Omental fat pad (tissue), 4 donors: ENCODE results near the gene GMDS. TPM values are rescaled to one million over a fixed set of nuclear protein-coding genes. Genes with fewer than 3 reads are reported as not detected.

Experiments
- ATAC-seq: fragments of 150-250 bp; one replicate; pipeline ENCODE4 v1.9.1; 2016; ENCODE audit warnings: mild to moderate bottlenecking, moderate library complexity; ENCODE audit not compliant: low FRiP score
- DNase-seq: peaks from one replicate; pipeline ENCODE4 v3.0.0-alpha.2; 2019; ENCODE audit warnings: low spot score
- total RNA-seq, 4 donors: library from RNA; depleted of rRNA; stranded (reverse); fragments of >200 nt; gene quantifications; one replicate each; pipeline ENCODE4 v1.1.0, GENCODE V29; 2016
- TF ChIP-seq, protein P1 (sequence below), 3 donors: fragments of 450-650 bp; IDR thresholded peaks; one replicate each; pipeline ENCODE4 v1.5.1; 2016 to 2017; ENCODE audit warnings: antibody characterized with exemption in 3 of 3, mild to moderate bottlenecking in 3 of 3, moderate library complexity in 2 of 3

Gene GMDS
- total RNA-seq, 4 donors from 2014 or later: 5.6 to 20.6 (median 10.7) TPM

- DNase-seq: no peak
- ATAC-seq: no peak
- TF ChIP-seq, protein P1, sequence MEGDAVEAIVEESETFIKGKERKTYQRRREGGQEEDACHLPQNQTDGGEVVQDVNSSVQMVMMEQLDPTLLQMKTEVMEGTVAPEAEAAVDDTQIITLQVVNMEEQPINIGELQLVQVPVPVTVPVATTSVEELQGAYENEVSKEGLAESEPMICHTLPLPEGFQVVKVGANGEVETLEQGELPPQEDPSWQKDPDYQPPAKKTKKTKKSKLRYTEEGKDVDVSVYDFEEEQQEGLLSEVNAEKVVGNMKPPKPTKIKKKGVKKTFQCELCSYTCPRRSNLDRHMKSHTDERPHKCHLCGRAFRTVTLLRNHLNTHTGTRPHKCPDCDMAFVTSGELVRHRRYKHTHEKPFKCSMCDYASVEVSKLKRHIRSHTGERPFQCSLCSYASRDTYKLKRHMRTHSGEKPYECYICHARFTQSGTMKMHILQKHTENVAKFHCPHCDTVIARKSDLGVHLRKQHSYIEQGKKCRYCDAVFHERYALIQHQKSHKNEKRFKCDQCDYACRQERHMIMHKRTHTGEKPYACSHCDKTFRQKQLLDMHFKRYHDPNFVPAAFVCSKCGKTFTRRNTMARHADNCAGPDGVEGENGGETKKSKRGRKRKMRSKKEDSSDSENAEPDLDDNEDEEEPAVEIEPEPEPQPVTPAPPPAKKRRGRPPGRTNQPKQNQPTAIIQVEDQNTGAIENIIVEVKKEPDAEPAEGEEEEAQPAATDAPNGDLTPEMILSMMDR (IDR thresholded peaks at IDR 0.05): no peak
These were observed 403.1 kb downstream of the GMDS start for GRCh38 chr6:1842334-1842733.

DNA sequence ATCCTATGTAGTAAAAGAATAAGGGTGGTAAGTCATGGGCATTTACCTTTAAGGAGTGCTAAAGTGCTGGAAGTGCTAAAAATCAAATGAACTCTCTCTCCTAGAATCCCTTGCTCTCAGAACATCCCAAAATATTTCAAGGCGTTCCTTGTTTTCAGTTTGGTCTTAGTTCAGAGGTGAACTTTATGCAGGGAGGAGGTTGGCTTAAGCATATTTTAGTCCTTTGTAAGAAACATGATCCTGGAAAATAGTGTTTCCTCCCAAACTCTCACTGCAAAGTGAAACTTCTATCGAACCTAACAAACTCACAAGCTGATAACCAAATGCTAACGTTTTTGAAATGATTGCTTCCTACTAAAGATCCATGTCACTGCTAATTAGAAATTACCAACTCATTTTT, 404.3 kb downstream of the GMDS start:
- DNase-seq (no peak), ATAC-seq (peak; percentile 45)
- TF ChIP-seq, protein P1 (IDR thresholded peaks at IDR 0.05): no peak

GRCh38 chr6:1840491-1841121, 404.8 kb downstream of the GMDS start:
- ATAC-seq: peak; percentile 58
- DNase-seq: no peak
- TF ChIP-seq, protein P1 (IDR thresholded peaks at IDR 0.05): no peak

DNA sequence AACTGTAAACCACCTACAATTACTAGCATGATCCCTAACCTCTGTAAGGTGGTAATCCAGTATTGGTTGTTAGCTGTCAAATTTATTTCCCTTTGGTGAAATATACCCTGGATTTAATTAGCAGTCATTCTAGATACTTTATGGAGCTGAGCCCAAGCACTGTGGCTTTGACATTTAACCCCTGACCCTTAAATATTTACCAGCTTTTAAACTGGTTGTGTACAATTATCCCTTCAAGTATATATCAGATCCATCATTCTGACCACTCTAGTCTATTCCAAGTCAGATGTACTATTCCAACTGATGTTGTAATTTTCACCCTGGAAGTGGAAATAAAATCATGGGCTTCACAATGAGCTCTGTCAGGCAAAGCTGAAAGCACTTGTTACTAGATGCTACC, 406.0 kb downstream of the GMDS start:
- ATAC-seq (no peak), DNase-seq (no peak)
- TF ChIP-seq, protein P1 (IDR thresholded peaks at IDR 0.05): no peak

GRCh38 chr6:1838604-1839213, 406.7 kb downstream of the GMDS start:
- DNase-seq (no peak), ATAC-seq (peak; percentile 42)
- TF ChIP-seq, protein P1 (IDR thresholded peaks at IDR 0.05): no peak

DNA sequence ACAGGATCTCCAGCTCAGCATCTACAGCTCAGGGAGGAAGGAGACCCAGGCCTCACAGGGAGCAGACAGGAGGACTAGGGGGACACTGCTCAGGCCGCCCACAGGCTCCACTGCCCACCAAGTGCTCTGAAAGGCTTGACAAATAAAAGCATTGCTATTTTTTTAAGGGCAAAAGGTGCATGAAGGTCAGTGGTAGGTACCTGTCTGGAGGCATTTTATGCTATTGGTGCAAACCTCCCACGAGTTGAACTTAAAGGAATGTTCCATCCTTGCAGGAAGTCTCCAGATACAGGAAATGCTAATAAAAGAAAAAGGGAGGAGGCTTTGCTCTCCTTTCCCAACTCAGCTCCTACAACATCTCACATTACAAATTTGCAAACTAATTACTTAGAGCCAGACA, 407.6 kb downstream of the GMDS start:
- TF ChIP-seq, protein P1 (IDR thresholded peaks at IDR 0.05): no peak
- DNase-seq (no peak), ATAC-seq (no peak)

- DNase-seq (no peak), ATAC-seq (no peak)
- TF ChIP-seq, protein P1 (IDR thresholded peaks at IDR 0.05): no peak
These were observed 408.7 kb downstream of the GMDS start for GRCh38 chr6:1836690-1837089.
